Adrenal gland (tissue), 12 donors: Measurements from ENCODE around the gene EZR. TPM values are rescaled to one million over a fixed set of nuclear protein-coding genes. Genes with fewer than 3 reads are reported as not detected.

Experiments
- DNase-seq, 7 donors: peaks; one replicate each; pipeline ENCODE4 v3.0.0-alpha.2; 2019 to 2020
- H3K27ac ChIP-seq, 5 donors: fragments of 200-600 bp; sonication (generic) in 4 of 5; 1 replicate in 3 of 5; 2 replicates in 2 of 5; pipeline versions ENCODE4 v1.5.1 to v1.8.0; 2016 to 2020; ENCODE audit warnings: mild to moderate bottlenecking in 1 of 5
- H3K27me3 ChIP-seq: fragments of 200-600 bp; 2 replicates; pipeline ENCODE4 v1.8.0; 2021
- H3K36me3 ChIP-seq, 2 donors: fragments of 200-600 bp; replicated peaks in 1 of 2; 1 replicate in 1 of 2; 2 replicates in 1 of 2; pipeline versions ENCODE4 v1.5.1 to v1.8.0; 2018 to 2022
- H3K4me1 ChIP-seq, 2 donors: fragments of 200-600 bp; replicated peaks in 1 of 2; 1 replicate in 1 of 2; 2 replicates in 1 of 2; pipeline versions ENCODE4 v1.5.1 to v1.8.0; 2018 to 2021
- H3K4me3 ChIP-seq, 4 donors: fragments of 200-600 bp; sonication (generic) in 3 of 4; one replicate each; pipeline ENCODE4 v1.5.1; 2016 to 2018
- H3K9me3 ChIP-seq, 3 donors: fragments of 200-600 bp; sonication (generic) in 1 of 3; replicated peaks in 1 of 3; 1 replicate in 2 of 3; 2 replicates in 1 of 3; pipeline versions ENCODE4 v1.5.1 to v1.8.0; 2016 to 2021
- CTCF ChIP-seq, 6 experiments: fragments of 450-650 bp in 4 of 6; fragments of 200-600 bp in 2 of 6; sonication (generic) in 1 of 6; IDR thresholded peaks; 1 replicate in 5 of 6; 2 replicates in 1 of 6; pipeline versions ENCODE4 v1.5.1 to v1.8.0; 2016 to 2021; ENCODE audit warnings: antibody characterized with exemption in 6 of 6, mild to moderate bottlenecking in 2 of 6, moderate library complexity in 1 of 6
- POLR2A ChIP-seq, 2 donors: fragments of 450-650 bp; IDR thresholded peaks; one replicate each; pipeline ENCODE4 v1.6.1; 2017; ENCODE audit warnings: antibody characterized with exemption in 2 of 2, mild to moderate bottlenecking in 2 of 2, moderate library complexity in 1 of 2
- WGBS, 4 donors: extraction: QIAGEN DNeasy Blood & Tissue Kit in 2 of 4; methylation state at CpG; one replicate each; pipeline versions ENCODE4 v1.1.5 to v1.1.7; 2013 to 2017; 5-methylcytosine and 5-hydroxymethylcytosine counted together
- intact Hi-C, 2 donors: fragments of 100-400 bp; cut with DNase I; formaldehyde crosslinking; loops; one replicate each; pipeline versions ENCODE4 v1.14.1 to v1.15.0; 2022 to 2023
- polyA plus RNA-seq, 3 donors: library from polyadenylated mRNA; stranded (reverse); fragments of 200-250 nt in 2 of 3; fragments of 350-450 nt in 1 of 3; fragmentation: Illumina TruSeq in 1 of 3; extraction: RNeasy Lipid Tissue Mini Kit (QIAGEN cat#74804) in 1 of 3; gene quantifications; one replicate each; pipeline ENCODE4 v1.2.3, GENCODE V29; 2013 to 2014
- total RNA-seq, 9 donors: library from RNA; depleted of rRNA in 4 of 9; stranded (reverse); fragments of >200 nt in 4 of 9; fragments of 120-200 nt in 1 of 9; fragmentation: NEBNext Ultra II Directional in 1 of 9; extraction: Animal tissue kit (Norgen Biotek cat#: 25700) in 1 of 9; gene quantifications; one replicate each; pipeline versions ENCODE4 v1.1.0 to v1.2.4, GENCODE V29; 2013 to 2023
- donor health status: healthy with polysubstance abuse.
- donor health status: Bipolar disorder and iron deficiency.
- donor health status: DM: yes; HTN: yes; CAD: no.
- donor health status: DM: no; HTN: no; CAD: no.
- donor health status: DM: no; HTN: no; CAD: no.
- donor health status: DM: yes; HTN: yes; CAD: no.

EZR gene
- total and polyA plus RNA-seq, 12 donors, result 80.3 to 476 (median 342) TPM

GRCh38 chr6:158804207-158804606, 15.0 kb downstream of the EZR start:
- intact Hi-C loops, result no loop called here

GRCh38 chr6:158803733-158804143, 15.4 kb downstream of the EZR start:
- TF ChIP-seq CTCF (IDR thresholded peaks at IDR 0.05), result no peak
- TF ChIP-seq POLR2A (IDR thresholded peaks at IDR 0.05), result peak in 1 of 2 donors; percentile 27
- DNase-seq, result no peak
- 15 to 32% (median 21%) methylated on average over 5 of the region's 5 CpGs for WGBS, 4 donors
- Histone ChIP-seq H3K27me3 (no peaks in the 10 kb centered on the region), H3K4me1 (peaks cover 56 to 79% of the 10 kb centered on the region in 2 donors), H3K4me3 (peak overlapping the region in 1 of 4 donors; percentile 21), H3K27ac (peak overlapping the region in 4 of 5 donors; percentile 56 to 92 (median 84)), H3K9me3 (no peaks in the 10 kb centered on the region), H3K36me3 (no peaks in the 10 kb centered on the region)
- intact Hi-C loops, result no loop called here

More at GRCh38 chr6:158804207-158804606, 15.0 kb downstream of the EZR start:
- Histone ChIP-seq H3K36me3 (no peaks in the 10 kb centered on the region), H3K4me1 (peaks cover 56 to 79% of the 10 kb centered on the region in 2 donors), H3K27me3 (no peaks in the 10 kb centered on the region), H3K9me3 (no peaks in the 10 kb centered on the region), H3K4me3 (peak overlapping the region in 1 of 4 donors; percentile 21), H3K27ac (peak overlapping the region in 4 of 5 donors; percentile 56 to 92 (median 84))
- no peak for TF ChIP-seq CTCF (IDR thresholded peaks at IDR 0.05)
- no peak for TF ChIP-seq POLR2A (IDR thresholded peaks at IDR 0.05)
- no peak for DNase-seq

DNA sequence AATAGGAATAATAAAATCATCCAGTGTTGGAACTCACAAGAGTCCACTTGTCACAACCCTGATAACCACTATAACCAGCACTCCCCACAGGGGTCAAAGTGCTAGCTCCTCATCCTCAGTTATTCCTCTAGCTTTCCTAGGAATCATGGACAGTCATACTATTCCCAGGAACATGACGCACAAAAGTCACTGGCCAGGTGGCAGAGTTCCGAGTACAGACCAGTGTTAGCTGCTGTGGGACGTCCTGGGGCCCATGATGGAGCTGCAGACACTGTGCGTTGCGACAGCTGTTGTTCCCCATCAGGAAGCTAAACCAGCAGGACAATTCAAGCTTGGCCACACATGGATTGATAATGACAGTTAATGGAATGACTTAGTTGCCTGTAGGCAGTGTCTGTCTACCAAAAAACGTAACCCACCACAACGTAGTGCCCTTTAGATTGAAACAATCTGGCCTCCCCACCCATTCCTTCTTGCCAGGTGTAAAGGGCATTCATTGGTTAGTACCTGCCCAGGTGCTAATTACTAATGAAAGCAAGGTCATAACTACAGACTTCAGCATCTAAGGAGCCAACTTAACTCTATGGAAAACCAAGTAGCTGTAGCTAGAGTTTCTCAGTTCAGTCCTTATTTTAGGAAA, 17.4 kb downstream of the EZR start:
- WGBS, 4 donors, result 78 to 91% (median 85%) methylated on average over 6 to 7 of the region's 7 CpGs
- peak in 1 of 7 donors; percentile 74 for DNase-seq
- Histone ChIP-seq H3K4me1 (peaks cover 70 to 88% of the 10 kb centered on the region in 2 donors), H3K27me3 (no peaks in the 10 kb centered on the region), H3K27ac (peak overlapping the region in 4 of 5 donors; percentile 18 to 92 (median 65)), H3K4me3 (no peak overlapping the region), H3K36me3 (no peaks in the 10 kb centered on the region), H3K9me3 (no peaks in the 10 kb centered on the region)
- TF ChIP-seq CTCF (IDR thresholded peaks at IDR 0.05) (no peak), POLR2A (IDR thresholded peaks at IDR 0.05) (no peak)
- intact Hi-C loops, result no loop called here

DNA sequence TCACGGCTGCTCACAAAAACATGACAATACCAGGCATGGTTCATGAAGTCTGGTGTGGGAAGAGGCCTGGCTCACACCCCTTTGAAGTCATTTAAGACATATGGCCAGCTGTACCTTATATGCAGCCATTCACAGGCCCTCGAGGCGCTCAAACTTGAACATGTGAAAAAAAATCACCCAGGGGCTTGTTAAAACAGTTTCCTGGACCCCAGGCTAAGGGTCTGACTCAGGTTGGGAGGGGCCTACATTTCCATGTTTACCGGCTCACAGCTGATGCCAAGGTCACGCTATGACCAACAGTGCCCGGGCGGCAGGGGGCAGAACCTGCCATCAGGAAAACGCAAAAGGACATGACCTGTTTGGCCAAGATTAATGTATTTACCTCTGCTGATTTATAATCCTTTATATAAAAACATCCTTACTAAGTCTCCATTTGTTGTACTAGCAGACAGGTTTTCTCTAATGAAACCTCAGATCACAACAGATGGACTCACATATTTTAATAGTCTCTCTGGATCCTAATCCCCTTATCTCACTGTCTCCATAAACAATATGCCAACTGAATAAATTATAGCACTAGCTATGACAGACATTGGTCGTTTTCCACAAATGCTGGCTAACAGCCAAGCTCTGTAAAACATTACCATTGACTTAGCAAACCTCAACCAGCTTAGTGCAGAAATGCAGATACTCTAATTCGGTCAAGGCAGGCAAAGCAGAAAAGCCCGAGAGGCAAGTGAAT, 19.9 kb downstream of the EZR start:
- H3K36me3 ChIP-seq, result no peaks in the 10 kb centered on the region
- H3K9me3 ChIP-seq, result no peaks in the 10 kb centered on the region
- H3K27me3 ChIP-seq, result no peaks in the 10 kb centered on the region
- peak overlapping the region; percentile 61 to 92 (median 81) for H3K27ac ChIP-seq
- intact Hi-C loops, result no loop called here
- no peak overlapping the region for H3K4me3 ChIP-seq
- H3K4me1 ChIP-seq, result peaks cover 67 to 75% of the 10 kb centered on the region in 2 donors
- DNase-seq, result peak; percentile 71 to 89 (median 87)
- WGBS, 4 donors, result 21 to 29% (median 25%) methylated on average over 8 to 11 of the region's 11 CpGs
- TF ChIP-seq CTCF (IDR thresholded peaks at IDR 0.05), result peak in 4 of 6 experiments; percentile 5 to 27 (median 20)
- peak in 1 of 2 donors; percentile 58 for TF ChIP-seq POLR2A (IDR thresholded peaks at IDR 0.05)
